ENCODE measurements around the gene TOMM7. TPM values are rescaled to one million over a fixed set of nuclear protein-coding genes. Genes with fewer than 3 reads are reported as not detected.

Gene TOMM7
- total RNA-seq, 1 experiment from 2014 or later, result 295 TPM

DNA sequence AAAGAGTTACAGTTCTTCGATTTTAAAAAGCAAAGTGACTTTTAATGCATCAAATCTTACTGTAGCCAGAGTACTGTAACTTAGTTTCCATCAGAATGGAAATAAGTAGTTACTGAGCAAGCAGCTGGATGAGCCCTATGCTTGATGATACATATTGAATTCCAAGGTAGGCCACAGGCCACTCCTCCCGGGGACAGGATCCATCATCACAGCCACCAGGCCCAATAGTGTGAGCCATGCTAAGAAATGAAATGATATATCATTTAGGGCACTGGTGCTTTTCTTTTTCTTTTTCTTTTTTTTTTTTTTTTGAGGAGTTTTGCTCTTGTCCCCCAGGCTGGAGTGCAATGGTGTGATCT is 42.9 kb upstream of the TOMM7 start:
- in situ Hi-C loops (cut with HindIII; ENCODE audit: low pct_unique_long_range_greater_than_20kb, low sequenced_read_pairs), result no loop called here
- Histone ChIP-seq H3K9me3 (ENCODE audit: control insufficient read depth, insufficient read depth, low read depth, low read length) (no peaks in the 10 kb centered on the region), H3K36me3 (ENCODE audit: control insufficient read depth, insufficient read depth, low read length) (no peaks in the 10 kb centered on the region), H3K4me3 (ENCODE audit: low read depth in 2 of 2, low read length in 2 of 2) (no peak overlapping the region), H3K27ac (ENCODE audit: low read length) (no peak overlapping the region), H3K4me1 (ENCODE audit: control insufficient read depth, insufficient read depth, low read length) (no peaks in the 10 kb centered on the region), H3K27me3 (ENCODE audit: control insufficient read depth, insufficient read depth, low read length) (no peaks in the 10 kb centered on the region)
- CTCF ChIA-PET, result interaction anchor here (0.6 kb wide), 2 partner anchors 45 to 187 kb away, joined by 3 to 4 read pairs; no protein-coding TSS in a partner anchor
- TF ChIP-seq REST (IDR thresholded peaks at IDR 0.05; ENCODE audit: insufficient read depth in 1 of 2, low read depth in 2 of 2, low read length in 1 of 2), result no peak
- no peak for TF ChIP-seq POLR2AphosphoS5 (IDR thresholded peaks at IDR 0.05; ENCODE audit: low read depth, low read length)
- TF ChIP-seq TCF7L2 (IDR thresholded peaks at IDR 0.05; ENCODE audit: low read depth, low read length), result no peak
- POLR2A ChIA-PET, result no interaction called here
- DNase-seq (ENCODE audit: low read depth, low spot score) (no peak), ATAC-seq (no peak)
- intact Hi-C loops (cut with micrococcal nuclease; ENCODE audit: unreplicated experiment), result no loop called here
- no TSS peak for BruUV-seq (replicated peaks)

- Histone ChIP-seq H3K4me1 (ENCODE audit: control insufficient read depth, insufficient read depth, low read length) (no peaks in the 10 kb centered on the region), H3K27ac (ENCODE audit: low read length) (no peak overlapping the region), H3K36me3 (ENCODE audit: control insufficient read depth, insufficient read depth, low read length) (no peaks in the 10 kb centered on the region), H3K9me3 (ENCODE audit: control insufficient read depth, insufficient read depth, low read depth, low read length) (no peaks in the 10 kb centered on the region), H3K4me3 (ENCODE audit: low read depth in 2 of 2, low read length in 2 of 2) (no peak overlapping the region), H3K27me3 (ENCODE audit: control insufficient read depth, insufficient read depth, low read length) (no peaks in the 10 kb centered on the region)
- ChIA-PET CTCF (interaction anchor here (0.6 kb wide), 1 partner anchor 188 kb away, joined by 4 read pairs; no protein-coding TSS in a partner anchor), POLR2A (interaction anchor here (0.6 to 0.7 kb wide), 5 partner anchors 97 to 250 kb away, joined by 3 to 12 read pairs (median 5); no protein-coding TSS in a partner anchor)
- in situ Hi-C loops (cut with HindIII; ENCODE audit: low pct_unique_long_range_greater_than_20kb, low sequenced_read_pairs), result no loop called here
- intact Hi-C loops (cut with micrococcal nuclease; ENCODE audit: unreplicated experiment), result no loop called here
- no peak for DNase-seq (ENCODE audit: low read depth, low spot score)
- ATAC-seq, result no peak; the same call in 1 of the 2 replicates
- TF ChIP-seq POLR2AphosphoS5 (IDR thresholded peaks at IDR 0.05; ENCODE audit: low read depth, low read length), result no peak
- TF ChIP-seq, protein P1, sequence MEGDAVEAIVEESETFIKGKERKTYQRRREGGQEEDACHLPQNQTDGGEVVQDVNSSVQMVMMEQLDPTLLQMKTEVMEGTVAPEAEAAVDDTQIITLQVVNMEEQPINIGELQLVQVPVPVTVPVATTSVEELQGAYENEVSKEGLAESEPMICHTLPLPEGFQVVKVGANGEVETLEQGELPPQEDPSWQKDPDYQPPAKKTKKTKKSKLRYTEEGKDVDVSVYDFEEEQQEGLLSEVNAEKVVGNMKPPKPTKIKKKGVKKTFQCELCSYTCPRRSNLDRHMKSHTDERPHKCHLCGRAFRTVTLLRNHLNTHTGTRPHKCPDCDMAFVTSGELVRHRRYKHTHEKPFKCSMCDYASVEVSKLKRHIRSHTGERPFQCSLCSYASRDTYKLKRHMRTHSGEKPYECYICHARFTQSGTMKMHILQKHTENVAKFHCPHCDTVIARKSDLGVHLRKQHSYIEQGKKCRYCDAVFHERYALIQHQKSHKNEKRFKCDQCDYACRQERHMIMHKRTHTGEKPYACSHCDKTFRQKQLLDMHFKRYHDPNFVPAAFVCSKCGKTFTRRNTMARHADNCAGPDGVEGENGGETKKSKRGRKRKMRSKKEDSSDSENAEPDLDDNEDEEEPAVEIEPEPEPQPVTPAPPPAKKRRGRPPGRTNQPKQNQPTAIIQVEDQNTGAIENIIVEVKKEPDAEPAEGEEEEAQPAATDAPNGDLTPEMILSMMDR (IDR thresholded peaks at IDR 0.05), result no peak
- no peak for TF ChIP-seq TCF7L2 (IDR thresholded peaks at IDR 0.05; ENCODE audit: low read depth, low read length)
- TF ChIP-seq REST (IDR thresholded peaks at IDR 0.05; ENCODE audit: insufficient read depth in 1 of 2, low read depth in 2 of 2, low read length in 1 of 2), result no peak
- BruUV-seq (replicated peaks), result no TSS peak
These were observed 42.4 kb upstream of the TOMM7 start for GRCh38 chr7:22864855-22865601.

All from Panc1 (cell line).